ENCODE measurements around the gene IMMP2L. TPM values are rescaled to one million over a fixed set of nuclear protein-coding genes. Genes with fewer than 3 reads are reported as not detected.

IMMP2L gene
- total and polyA plus RNA-seq, 2 of the 8 experiments (the other 6 are each of a cell fraction or from before 2014, with no cell fraction given), result 2.3 to 10.1 TPM

DNA sequence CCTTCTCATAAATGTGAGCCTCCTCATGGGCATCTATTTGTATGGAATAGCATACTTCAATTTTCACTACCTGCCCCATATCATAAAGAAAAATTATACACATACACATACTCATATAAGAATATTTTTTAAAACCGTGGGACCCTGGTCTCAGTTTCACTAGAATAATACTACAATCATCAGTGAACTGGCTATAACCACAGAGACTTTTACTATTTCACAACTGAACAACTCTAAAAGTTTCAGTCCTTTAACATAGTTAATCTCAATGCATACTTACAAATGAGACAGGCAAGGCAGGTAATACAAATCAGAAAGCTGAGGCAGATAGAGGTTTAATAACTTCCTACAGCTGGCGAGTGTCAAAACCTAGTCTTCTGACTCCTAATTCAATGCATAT, 388.3 kb downstream of the IMMP2L start:
- Histone ChIP-seq H3K36me3 (ENCODE audit: control insufficient read depth in 2 of 4, insufficient read depth in 4 of 4, low read length in 3 of 4) (no peaks in the 10 kb centered on the region), H4K8ac (ENCODE audit: extremely low read depth, insufficient read depth, low read length) (no peak overlapping the region), H3K79me1 (ENCODE audit: low read depth, low read length) (no peaks in the 10 kb centered on the region), H3K4me3 (ENCODE audit: extremely low read depth in 1 of 4, insufficient read depth in 2 of 4, low read depth in 3 of 4, low read length in 4 of 4) (no peak overlapping the region), H3K23me2 (ENCODE audit: low read depth, low read length) (no peaks in the 10 kb centered on the region; the same call in 1 of the 2 replicates), H3K18ac (ENCODE audit: extremely low read depth, low read length) (no peak overlapping the region), H3K14ac (ENCODE audit: insufficient read length) (no peak overlapping the region), H4K91ac (replicated peaks; ENCODE audit: insufficient read length, low read length) (no peak overlapping the region), H3K27ac (ENCODE audit: low read depth, low read length) (no peak overlapping the region), H2BK12ac (ENCODE audit: low read depth, low read length) (no peak overlapping the region), H4K5ac (ENCODE audit: insufficient read length, low read depth, low read length) (no peak overlapping the region), H3K79me2 (ENCODE audit: control insufficient read depth in 1 of 2, insufficient read depth in 2 of 2, low read length in 2 of 2) (no peaks in the 10 kb centered on the region), H3K23ac (ENCODE audit: insufficient read length) (no peak overlapping the region), H2BK120ac (replicated peaks; ENCODE audit: low read depth, low read length) (no peak overlapping the region), H2BK5ac (ENCODE audit: low read depth, low read length) (no peak overlapping the region), H2BK20ac (ENCODE audit: low read length) (no peak overlapping the region), H3K27me3 (replicated peaks in 1 of 4; ENCODE audit: control insufficient read depth in 3 of 4, extremely low read depth in 1 of 4, insufficient read depth in 3 of 4, low read length in 3 of 4) (no peaks in the 10 kb centered on the region), H4K20me1 (replicated peaks in 1 of 2; ENCODE audit: control insufficient read depth in 1 of 2, insufficient read depth in 2 of 2, low read length in 2 of 2) (no peaks in the 10 kb centered on the region), H2AFZ (ENCODE audit: low read length) (no peak overlapping the region), H3K4me1 (replicated peaks in 1 of 4; ENCODE audit: control insufficient read depth in 3 of 4, insufficient read depth in 4 of 4, low read length in 3 of 4) (no peaks in the 10 kb centered on the region), H3K4ac (replicated peaks; ENCODE audit: insufficient read length, low read depth, low read length) (no peak overlapping the region), H3K4me2 (ENCODE audit: insufficient read depth in 1 of 2, low read depth in 2 of 2, low read length in 2 of 2) (no peak overlapping the region), H2AK5ac (ENCODE audit: low read depth, low read length) (no peak overlapping the region), H2BK15ac (ENCODE audit: low read length) (no peak overlapping the region), H3K9ac (replicated peaks in 1 of 4; ENCODE audit: extremely low read depth in 1 of 4, low read depth in 3 of 4, low read length in 3 of 4) (no peak overlapping the region), H3K9me3 (ENCODE audit: insufficient read depth in 2 of 2, low read depth in 1 of 2, low read length in 1 of 2) (no peaks in the 10 kb centered on the region), H3K56ac (replicated peaks; ENCODE audit: insufficient read length, low read depth, low read length) (no peak overlapping the region)
- DNase-seq (ENCODE audit: low read depth in 1 of 2, low spot score in 2 of 2) (no peak), FAIRE-seq (no peak)
- WGBS, 2 experiments (ENCODE audit: extremely low coverage in 1 of 2, insufficient coverage in 1 of 2, insufficient read length in 1 of 2, insufficient replicate concordance in 2 of 2, low coverage in 1 of 2, low lambda C conversion rate in 2 of 2, missing lambda C conversion rate in 1 of 2), result 95% methylated on average over 2 of the region's 2 CpGs; no CpG with 5 or more reads in 1 of the 2 experiments
- ChIA-PET CTCF (ENCODE audit: partially characterized antibody) (interaction anchor here (0.7 kb wide), 1 partner anchor 19 kb away, joined by 3 read pairs; no protein-coding TSS in a partner anchor), POLR2A (ENCODE audit: partially characterized antibody) (no interaction called here)
- TF ChIP-seq CREB1 (IDR thresholded peaks at IDR 0.05) (no peak), ZNF274 (IDR thresholded peaks at IDR 0.05; ENCODE audit: borderline replicate concordance, extremely low read depth, low read length) (no peak), PHF8 (conservative IDR thresholded peaks at IDR 0.05; ENCODE audit: low read depth, low read length) (no peak)

Measured in H1 (cell line).